PC-9 (cell line): ENCODE data around the gene SPATA4. TPM values are rescaled to one million over a fixed set of nuclear protein-coding genes. Genes with fewer than 3 reads are reported as not detected.

Source experiments
- BruUV-seq: library from RNA; stranded (reverse); fragments of 400-500 nt; replicated peaks from 2 replicates; lab custom pipeline; 2021; lab: Mats Ljungman, UMichigan
- CTCF ChIA-PET: fragments of 300-600 bp; sonication (Branson Sonifier 250); formaldehyde crosslinking; loops from one replicate; lab custom pipeline; 2022; ENCODE audit warnings: antibody characterized with exemption; lab: Charles Lee
- POLR2A ChIA-PET: fragments of 300-600 bp; sonication (Branson Sonifier 250); formaldehyde crosslinking; loops from one replicate; lab custom pipeline; 2022; ENCODE audit warnings: antibody characterized with exemption; ENCODE audit not compliant: unreplicated experiment; lab: Charles Lee
- DNase-seq, 2 experiments: peaks; one replicate each; pipeline versions ENCODE4 v3.0.0 to v3.0.0-alpha.2; 2015 to 2022; ENCODE audit warnings: mixed read lengths in 1 of 2
- H2AFZ ChIP-seq: fragments of 200-600 bp; sonication (generic); 2 replicates; pipeline ENCODE4 v1.8.1; 2017; ENCODE audit warnings: antibody characterized with exemption
- H3F3A ChIP-seq: fragments of 200-600 bp; sonication (generic); 2 replicates; pipeline ENCODE4 v1.8.1; 2017; ENCODE audit warnings: antibody characterized with exemption, mild to moderate bottlenecking, low read depth; ENCODE audit not compliant: insufficient read depth
- H3K27ac ChIP-seq: fragments of 200-600 bp; sonication (generic); 2 replicates; pipeline ENCODE4 v1.6.1; 2016; ENCODE audit warnings: mixed run types
- H3K27me3 ChIP-seq: fragments of 200-600 bp; sonication (generic); 2 replicates; pipeline ENCODE4 v1.6.1; 2016; ENCODE audit warnings: low read depth, mixed run types; ENCODE audit not compliant: insufficient read depth
- H3K36me3 ChIP-seq: fragments of 200-600 bp; sonication (generic); 2 replicates; pipeline ENCODE4 v1.6.1; 2016; ENCODE audit warnings: low read depth, mixed run types
- H3K4me1 ChIP-seq: fragments of 200-600 bp; sonication (generic); replicated peaks from 2 replicates; pipeline ENCODE4 v1.6.1; 2016; ENCODE audit warnings: mixed run types; ENCODE audit not compliant: insufficient read depth
- H3K4me2 ChIP-seq: fragments of 200-600 bp; sonication (generic); 2 replicates; pipeline ENCODE4 v1.6.1; 2017; ENCODE audit warnings: mixed run types
- H3K4me3 ChIP-seq: fragments of 200-600 bp; sonication (generic); 2 replicates; pipeline ENCODE4 v1.6.1; 2016; ENCODE audit warnings: mixed run types
- H3K79me2 ChIP-seq: fragments of 200-600 bp; sonication (generic); 2 replicates; pipeline ENCODE4 v1.6.1; 2017; ENCODE audit warnings: low read depth, mixed run types
- H3K9me2 ChIP-seq: fragments of 200-600 bp; sonication (generic); 2 replicates; pipeline ENCODE4 v1.8.1; 2017; ENCODE audit warnings: mild to moderate bottlenecking; ENCODE audit not compliant: insufficient read depth
- H3K9me3 ChIP-seq: fragments of 200-600 bp; sonication (generic); 2 replicates; pipeline ENCODE4 v1.8.1; 2016; ENCODE audit warnings: low read depth; ENCODE audit not compliant: insufficient read depth
- H4K20me1 ChIP-seq: fragments of 200-600 bp; sonication (generic); 2 replicates; pipeline ENCODE4 v1.8.1; 2017; ENCODE audit not compliant: insufficient read depth
- CTCF ChIP-seq: fragments of 200-600 bp; sonication (generic); conservative IDR thresholded peaks from 2 replicates; pipeline ENCODE4 v1.6.1; 2017; ENCODE audit warnings: mixed run types, antibody characterized with exemption, mild to moderate bottlenecking, moderate library complexity
- EZH2 ChIP-seq: fragments of 200-600 bp; sonication (generic); IDR thresholded peaks from 2 replicates; pipeline ENCODE4 v1.8.0; 2017; ENCODE audit warnings: antibody characterized with exemption, low read depth
- intact Hi-C: fragments of 100-400 bp; cut with micrococcal nuclease; formaldehyde crosslinking; loops from one replicate; pipeline ENCODE4 v1.10.0; 2022; ENCODE audit not compliant: unreplicated experiment
- total RNA-seq: library from RNA; stranded (reverse); gene quantifications from 2 replicates; pipeline ENCODE4 v1.2.3, GENCODE V29; 2021

Gene SPATA4
- total RNA-seq, 1 experiment from 2014 or later = 1.1 TPM

- no peak for DNase-seq
- Histone ChIP-seq H3K4me3 (no peak overlapping the region), H3K27ac (no peak overlapping the region), H3F3A (no peaks in the 10 kb centered on the region), H3K27me3 (no peaks in the 10 kb centered on the region), H3K4me2 (no peak overlapping the region), H2AFZ (no peak overlapping the region), H4K20me1 (no peaks in the 10 kb centered on the region), H3K9me3 (no peaks in the 10 kb centered on the region), H3K9me2 (no peaks in the 10 kb centered on the region), H3K36me3 (no peaks in the 10 kb centered on the region), H3K4me1 (no peaks in the 10 kb centered on the region), H3K79me2 (no peaks in the 10 kb centered on the region)
- CTCF ChIA-PET = no interaction called here
- POLR2A ChIA-PET = no interaction called here
- BruUV-seq = no TSS peak
- TF ChIP-seq EZH2 = no peak
- TF ChIP-seq CTCF = no peak
- intact Hi-C loops = no loop called here
Measured at GRCh38 chr4:176210101-176210500, 14.7 kb upstream of the SPATA4 start.

GRCh38 chr4:176209535-176209934 is 14.2 kb upstream of the SPATA4 start:
- H3K27me3 ChIP-seq = no peaks in the 10 kb centered on the region
- no peaks in the 10 kb centered on the region for H3F3A ChIP-seq
- no peaks in the 10 kb centered on the region for H3K4me1 ChIP-seq
- DNase-seq = no peak
- ChIA-PET CTCF (no interaction called here), POLR2A (no interaction called here)
- H3K9me3 ChIP-seq = no peaks in the 10 kb centered on the region
- BruUV-seq = no TSS peak
- no peak overlapping the region for H3K4me3 ChIP-seq
- H3K79me2 ChIP-seq = no peaks in the 10 kb centered on the region
- intact Hi-C loops = no loop called here
- H3K4me2 ChIP-seq = no peak overlapping the region
- no peaks in the 10 kb centered on the region for H3K36me3 ChIP-seq
- no peaks in the 10 kb centered on the region for H4K20me1 ChIP-seq
- H3K27ac ChIP-seq = no peak overlapping the region
- no peak overlapping the region for H2AFZ ChIP-seq
- TF ChIP-seq EZH2 = no peak
- no peak for TF ChIP-seq CTCF
- H3K9me2 ChIP-seq = no peaks in the 10 kb centered on the region

GRCh38 chr4:176207839-176208238 is 12.5 kb upstream of the SPATA4 start:
- Histone ChIP-seq H3K9me3 (no peaks in the 10 kb centered on the region), H3K79me2 (no peaks in the 10 kb centered on the region), H3K27me3 (no peaks in the 10 kb centered on the region), H3K27ac (no peak overlapping the region), H3K36me3 (no peaks in the 10 kb centered on the region), H3F3A (no peaks in the 10 kb centered on the region), H3K4me1 (no peaks in the 10 kb centered on the region), H3K4me3 (no peak overlapping the region), H2AFZ (no peak overlapping the region), H3K9me2 (no peaks in the 10 kb centered on the region), H4K20me1 (no peaks in the 10 kb centered on the region), H3K4me2 (no peak overlapping the region)
- intact Hi-C loops = no loop called here
- no peak for TF ChIP-seq EZH2
- no peak for TF ChIP-seq CTCF
- no peak for DNase-seq
- ChIA-PET CTCF (no interaction called here), POLR2A (no interaction called here)
- BruUV-seq = no TSS peak
